Natural killer cell treated with Interleukin-12 subunit alpha and Interleukin-12 subunit beta and Interleukin-15 and Interleukin-18, amount 100 ng/mL, for 72 hours (primary cell): ENCODE results near the gene TAX1BP3. TPM values are rescaled to one million over a fixed set of nuclear protein-coding genes. Genes with fewer than 3 reads are reported as not detected.
A peak's percentile ranks its signal among the peaks of the same experiment; 100 is the strongest.

Experiments used
- ATAC-seq, 2 donors: fragments of 150-1000 bp; cut with Tn5 transposase in 1 of 2; sonication (Bioruptor Pico), chemical (Tn5 transposase) in 1 of 2; 2 replicates each; pipeline ENCODE4 v1.10.0; 2021
- DNase-seq: peaks from one replicate; pipeline ENCODE4 v3.0.0; 2022; ENCODE audit warnings: low spot score
- H3K27ac Mint-ChIP-seq, 2 donors: 1 replicate in 1 of 2; 2 replicates in 1 of 2; pipeline ENCODE4 v1.8.0; 2022; ENCODE audit warnings: mixed read lengths in 2 of 2, mild to moderate bottlenecking in 1 of 2, moderate library complexity in 1 of 2
- H3K27me3 Mint-ChIP-seq, 2 donors: 1 replicate in 1 of 2; 2 replicates in 1 of 2; pipeline ENCODE4 v1.8.0; 2022; ENCODE audit warnings: mixed read lengths in 2 of 2
- H3K36me3 Mint-ChIP-seq: one replicate; pipeline ENCODE4 v1.8.0; 2022; ENCODE audit warnings: mixed read lengths
- H3K4me1 Mint-ChIP-seq, 2 donors: 1 replicate in 1 of 2; 2 replicates in 1 of 2; pipeline ENCODE4 v1.8.0; 2022; ENCODE audit warnings: low read depth in 2 of 2, mixed read lengths in 2 of 2, mild to moderate bottlenecking in 1 of 2
- H3K4me3 Mint-ChIP-seq: one replicate; pipeline ENCODE4 v1.8.0; 2022; ENCODE audit warnings: mixed read lengths
- H3K9me3 Mint-ChIP-seq: 2 replicates; pipeline ENCODE4 v1.8.0; 2022; ENCODE audit warnings: mixed read lengths
- total RNA-seq, 2 donors: library from RNA; stranded (reverse); gene quantifications; one replicate each; pipeline ENCODE4 v1.2.3, GENCODE V29; 2022

TAX1BP3 gene
- total RNA-seq, 2 donors from 2014 or later, result 135 to 204 TPM

DNA sequence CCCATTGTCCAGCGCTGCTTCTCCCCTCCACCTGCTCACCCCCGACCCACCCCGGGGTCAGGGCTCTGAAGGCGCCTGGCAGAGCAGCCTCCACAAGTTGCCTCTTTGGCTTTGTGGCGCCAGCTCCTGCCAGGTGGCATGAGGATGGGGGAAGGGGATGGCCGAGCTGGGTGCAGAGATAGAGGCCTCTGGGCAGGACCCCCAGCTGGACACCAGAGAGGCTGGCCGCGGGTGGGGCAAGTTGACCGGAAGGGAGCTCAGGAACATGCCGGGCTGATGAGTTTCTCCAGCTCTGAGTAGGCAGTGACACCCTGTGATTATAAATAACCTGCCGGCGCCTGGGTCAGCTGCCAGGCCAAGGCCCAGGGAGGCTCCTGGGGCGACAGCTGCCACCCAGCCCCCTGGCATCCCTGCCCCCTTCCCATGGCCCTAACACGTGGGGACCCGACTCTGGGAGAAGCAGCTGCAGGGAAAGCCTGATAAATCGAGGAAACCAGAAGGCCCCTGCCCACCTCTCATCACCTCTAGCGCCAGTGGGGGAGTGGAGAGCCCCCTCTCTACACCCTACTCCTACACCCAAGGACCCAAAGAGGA, 26.8 kb upstream of the TAX1BP3 start:
- no peak for DNase-seq
- peak; percentile 1 to 4 for ATAC-seq
- no peaks in the 10 kb centered on the region for H3K9me3 Mint-ChIP-seq

GRCh38 chr17:3693829-3694231, 25.5 kb upstream of the TAX1BP3 start:
- DNase-seq (peak; percentile 94), ATAC-seq (peak; percentile 82 to 85)
- peaks cover 33 to 47% of the 10 kb centered on the region in 2 donors for H3K4me1 Mint-ChIP-seq
- peaks cover 30% of the 10 kb centered on the region for H3K36me3 Mint-ChIP-seq
- H3K27me3 Mint-ChIP-seq, result no peaks in the 10 kb centered on the region
- H3K27ac Mint-ChIP-seq, result peak overlapping the region; percentile 90 to 92
- H3K9me3 Mint-ChIP-seq, result no peaks in the 10 kb centered on the region
- peak overlapping the region; percentile 95 for H3K4me3 Mint-ChIP-seq

More for the DNA sequence above, 26.8 kb upstream of the TAX1BP3 start:
- H3K27ac Mint-ChIP-seq, result peak overlapping the region; percentile 90 to 93
- H3K36me3 Mint-ChIP-seq, result peaks cover 31% of the 10 kb centered on the region
- H3K4me1 Mint-ChIP-seq, result peaks cover 34 to 47% of the 10 kb centered on the region in 2 donors
- H3K4me3 Mint-ChIP-seq, result peak overlapping the region; percentile 95
- H3K27me3 Mint-ChIP-seq, result no peaks in the 10 kb centered on the region

- DNase-seq (no peak), ATAC-seq (no peak)
- Mint-ChIP-seq H3K36me3 (peaks cover 30% of the 10 kb centered on the region), H3K9me3 (no peaks in the 10 kb centered on the region), H3K27me3 (no peaks in the 10 kb centered on the region), H3K4me1 (peaks cover 31 to 47% of the 10 kb centered on the region in 2 donors), H3K27ac (peak overlapping the region; percentile 90 to 92), H3K4me3 (peak overlapping the region; percentile 95)
Observed at GRCh38 chr17:3693141-3693540, 24.8 kb upstream of the TAX1BP3 start.

GRCh38 chr17:3692346-3692745, 24.0 kb upstream of the TAX1BP3 start:
- H3K9me3 Mint-ChIP-seq, result no peaks in the 10 kb centered on the region
- H3K4me3 Mint-ChIP-seq, result peak overlapping the region; percentile 95
- H3K27me3 Mint-ChIP-seq, result no peaks in the 10 kb centered on the region
- H3K36me3 Mint-ChIP-seq, result peaks cover 30% of the 10 kb centered on the region
- ATAC-seq (no peak), DNase-seq (no peak)
- peaks cover 26 to 40% of the 10 kb centered on the region in 2 donors for H3K4me1 Mint-ChIP-seq
- H3K27ac Mint-ChIP-seq, result peak overlapping the region; percentile 90 to 92

DNA sequence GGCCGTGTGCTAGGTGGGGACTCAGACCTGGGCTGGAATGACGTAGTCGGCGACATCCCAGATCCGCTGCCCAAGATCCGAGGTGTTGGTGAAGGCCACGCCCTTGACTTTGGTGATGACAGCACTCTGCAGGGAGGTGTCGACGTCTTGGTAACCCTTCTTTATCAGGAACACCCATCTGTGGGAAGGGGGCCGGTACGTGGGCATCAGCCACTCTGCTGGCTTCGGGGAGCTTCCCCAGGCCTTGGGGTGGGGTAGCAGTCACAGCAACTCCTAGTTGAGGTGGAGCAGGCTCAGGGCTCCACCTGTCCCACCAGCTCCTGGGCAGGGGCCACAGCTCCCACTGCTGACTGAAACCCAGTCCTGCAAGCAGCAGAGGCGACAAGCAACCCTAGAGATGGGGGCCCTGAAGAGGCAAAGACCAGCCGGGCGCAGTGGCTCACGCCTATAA, 23.3 kb upstream of the TAX1BP3 start:
- H3K9me3 Mint-ChIP-seq, result no peaks in the 10 kb centered on the region
- ATAC-seq (no peak), DNase-seq (no peak)
- H3K27ac Mint-ChIP-seq, result peak overlapping the region; percentile 90 to 92
- peaks cover 23 to 40% of the 10 kb centered on the region in 2 donors for H3K4me1 Mint-ChIP-seq
- peaks cover 30% of the 10 kb centered on the region for H3K36me3 Mint-ChIP-seq
- H3K27me3 Mint-ChIP-seq, result no peaks in the 10 kb centered on the region
- peak overlapping the region; percentile 67 for H3K4me3 Mint-ChIP-seq

GRCh38 chr17:3690094-3690715, 21.8 kb upstream of the TAX1BP3 start:
- DNase-seq (no peak), ATAC-seq (no peak)
- Mint-ChIP-seq H3K9me3 (no peaks in the 10 kb centered on the region), H3K4me3 (peak overlapping the region; percentile 76), H3K4me1 (peaks cover 25 to 34% of the 10 kb centered on the region in 2 donors), H3K27ac (peak overlapping the region; percentile 90 to 92), H3K27me3 (no peaks in the 10 kb centered on the region), H3K36me3 (peaks cover 30% of the 10 kb centered on the region)

DNA sequence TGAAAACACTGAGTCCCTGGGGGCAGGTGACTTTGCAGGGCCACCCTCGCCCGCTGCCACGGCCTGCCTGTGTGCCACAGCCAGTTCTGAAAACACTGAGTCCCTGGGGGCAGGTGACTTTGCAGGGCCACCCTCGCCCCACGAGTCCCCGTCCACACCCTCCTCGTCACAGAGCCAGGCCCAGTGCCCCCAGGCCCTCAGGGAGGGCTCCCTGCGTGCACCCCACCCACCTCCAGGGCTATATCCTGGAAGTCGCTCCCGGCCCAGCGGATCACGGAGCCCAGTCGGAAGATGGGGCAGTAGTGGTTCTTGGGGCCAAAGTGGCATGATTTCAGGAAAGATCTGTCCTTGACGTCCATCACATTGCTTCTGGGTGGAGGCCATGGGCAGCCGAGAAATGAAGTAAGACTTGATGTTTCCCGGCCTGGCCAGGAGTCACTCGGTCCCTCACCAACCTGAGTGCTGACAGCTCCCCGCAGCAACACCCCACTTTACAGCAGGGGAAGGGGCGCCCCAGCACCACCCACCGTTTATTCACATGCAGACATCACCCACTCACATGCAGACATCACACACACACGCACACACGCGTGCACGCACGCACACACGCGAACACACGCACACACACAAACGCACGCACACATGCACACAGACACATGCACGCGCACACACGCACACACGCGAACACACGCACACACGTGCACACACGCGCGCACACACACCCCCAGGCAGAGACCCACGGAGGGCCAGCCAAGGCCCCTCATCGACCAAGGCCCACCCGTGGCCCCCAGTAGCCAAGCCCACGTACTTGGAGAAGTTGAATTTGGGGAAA, 21.1 kb upstream of the TAX1BP3 start:
- Mint-ChIP-seq H3K27ac (peak overlapping the region; percentile 89 to 90), H3K27me3 (no peaks in the 10 kb centered on the region), H3K4me1 (peaks cover 23 to 32% of the 10 kb centered on the region in 2 donors), H3K9me3 (no peaks in the 10 kb centered on the region), H3K36me3 (peaks cover 26% of the 10 kb centered on the region), H3K4me3 (peak overlapping the region; percentile 76)
- DNase-seq (no peak), ATAC-seq (no peak)

- no peak for DNase-seq
- no peak for ATAC-seq
- Mint-ChIP-seq H3K27ac (peak overlapping the region; percentile 60 to 83), H3K36me3 (peaks cover 20% of the 10 kb centered on the region), H3K27me3 (no peaks in the 10 kb centered on the region), H3K9me3 (no peaks in the 10 kb centered on the region), H3K4me3 (peak overlapping the region; percentile 25), H3K4me1 (peaks cover 23 to 26% of the 10 kb centered on the region in 2 donors)
Observed at GRCh38 chr17:3688852-3689261, 20.5 kb upstream of the TAX1BP3 start.

- no peak for ATAC-seq
- Mint-ChIP-seq H3K27ac (peak overlapping the region; percentile 60 to 83), H3K9me3 (no peaks in the 10 kb centered on the region), H3K4me1 (peaks cover 25 to 26% of the 10 kb centered on the region in 2 donors), H3K36me3 (peaks cover 16% of the 10 kb centered on the region), H3K27me3 (no peaks in the 10 kb centered on the region), H3K4me3 (peak overlapping the region; percentile 25)
- no peak for DNase-seq
Observed at GRCh38 chr17:3688027-3688553, 19.7 kb upstream of the TAX1BP3 start.

GRCh38 chr17:3685174-3685573, 16.8 kb upstream of the TAX1BP3 start:
- Mint-ChIP-seq H3K27ac (peak overlapping the region; percentile 12 to 25), H3K27me3 (no peaks in the 10 kb centered on the region), H3K4me3 (no peak overlapping the region), H3K4me1 (peaks cover 24 to 29% of the 10 kb centered on the region in 2 donors), H3K9me3 (no peaks in the 10 kb centered on the region), H3K36me3 (peaks cover 4% of the 10 kb centered on the region)
- ATAC-seq, result no peak
- no peak for DNase-seq

DNA sequence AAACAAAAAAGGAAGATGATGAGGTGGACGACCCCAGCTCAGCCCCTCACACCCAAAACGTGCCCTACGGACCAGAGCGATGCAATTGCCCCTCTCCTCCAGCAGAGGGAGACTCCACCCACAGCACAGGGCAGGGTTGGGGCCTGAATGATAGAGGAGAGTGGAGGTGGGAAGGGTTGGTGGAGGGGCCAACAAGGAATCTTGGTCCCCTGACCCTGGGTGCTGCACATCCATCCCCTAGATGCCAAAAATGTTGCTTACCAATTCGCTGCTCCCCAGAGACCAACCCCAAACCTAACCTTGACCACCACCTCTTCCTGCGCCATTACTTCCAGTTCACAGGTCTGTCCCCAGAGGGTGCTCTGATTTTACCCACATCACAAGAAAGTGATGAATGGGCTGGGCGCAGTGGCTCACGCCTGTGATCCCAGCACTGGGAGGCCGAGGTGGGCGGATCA, 14.7 kb upstream of the TAX1BP3 start:
- no peaks in the 10 kb centered on the region for H3K36me3 Mint-ChIP-seq
- peak; percentile 72 to 74 for ATAC-seq
- no peak for DNase-seq
- H3K27ac Mint-ChIP-seq, result peak overlapping the region; percentile 68 to 90
- peaks cover 19 to 28% of the 10 kb centered on the region in 2 donors for H3K4me1 Mint-ChIP-seq
- H3K4me3 Mint-ChIP-seq, result peak overlapping the region; percentile 54
- no peaks in the 10 kb centered on the region for H3K27me3 Mint-ChIP-seq
- H3K9me3 Mint-ChIP-seq, result no peaks in the 10 kb centered on the region

GRCh38 chr17:3682033-3682432, 13.7 kb upstream of the TAX1BP3 start:
- H3K36me3 Mint-ChIP-seq, result no peaks in the 10 kb centered on the region
- peaks cover 19 to 32% of the 10 kb centered on the region in 2 donors for H3K4me1 Mint-ChIP-seq
- H3K9me3 Mint-ChIP-seq, result no peaks in the 10 kb centered on the region
- no peak overlapping the region for H3K4me3 Mint-ChIP-seq
- ATAC-seq, result no peak
- H3K27me3 Mint-ChIP-seq, result no peaks in the 10 kb centered on the region
- DNase-seq, result no peak
- peak overlapping the region; percentile 68 to 90 for H3K27ac Mint-ChIP-seq

- Mint-ChIP-seq H3K27ac (peak overlapping the region; percentile 68 to 90), H3K36me3 (no peaks in the 10 kb centered on the region), H3K27me3 (no peaks in the 10 kb centered on the region), H3K9me3 (no peaks in the 10 kb centered on the region), H3K4me1 (peaks cover 19 to 32% of the 10 kb centered on the region in 2 donors), H3K4me3 (no peak overlapping the region)
- no peak for ATAC-seq
- DNase-seq, result no peak
Observed at GRCh38 chr17:3681565-3681964, 13.2 kb upstream of the TAX1BP3 start.
